Parathyroid adenoma (tissue), 2 donors: ENCODE results near the gene ARL2BP.
A peak's percentile ranks its signal among the peaks of the same experiment; 100 is the strongest.
"Not testable (repeated sequence)": the region's sequence is repeated elsewhere in the genome, so short reads cannot be mapped to it uniquely, and the experiment has no call there.

ENCODE experiments used
- H2AFZ ChIP-seq: fragments of 300-600 bp; sonication (generic); one replicate; pipeline ENCODE4 v1.7.0; 2017; ENCODE audit warnings: antibody characterized with exemption, mild to moderate bottlenecking
- H3K27ac ChIP-seq: fragments of 300-600 bp; sonication (generic); one replicate; pipeline ENCODE4 v1.7.0; 2017
- H3K27me3 ChIP-seq: fragments of 300-600 bp; sonication (generic); one replicate; pipeline ENCODE4 v1.7.0; 2017; ENCODE audit warnings: low read length; ENCODE audit not compliant: control insufficient read depth, insufficient read depth
- H3K36me3 ChIP-seq: fragments of 300-600 bp; sonication (generic); one replicate; pipeline ENCODE4 v1.7.0; 2017; ENCODE audit warnings: low read length; ENCODE audit not compliant: control insufficient read depth, insufficient read depth
- H3K4me1 ChIP-seq: fragments of 300-600 bp; sonication (generic); one replicate; pipeline ENCODE4 v1.7.0; 2017; ENCODE audit warnings: control low read depth
- H3K4me2 ChIP-seq: fragments of 300-600 bp; sonication (generic); one replicate; pipeline ENCODE4 v1.7.0; 2017; ENCODE audit warnings: low read length
- H3K4me3 ChIP-seq: fragments of 300-600 bp; sonication (generic); one replicate; pipeline ENCODE4 v1.7.0; 2017; ENCODE audit warnings: low read depth, low read length
- H3K79me2 ChIP-seq: fragments of 300-600 bp; sonication (generic); one replicate; pipeline ENCODE4 v1.7.0; 2017; ENCODE audit warnings: control low read depth
- H3K9ac ChIP-seq: fragments of 300-600 bp; sonication (generic); one replicate; pipeline ENCODE4 v1.7.0; 2017; ENCODE audit warnings: mild to moderate bottlenecking
- H3K9me3 ChIP-seq: fragments of 300-600 bp; sonication (generic); one replicate; pipeline ENCODE4 v1.7.0; 2017; ENCODE audit warnings: low read length; ENCODE audit not compliant: control insufficient read depth
- TF ChIP-seq, protein P1 (sequence below): fragments of 300-600 bp; sonication (generic); IDR thresholded peaks from one replicate; pipeline ENCODE4 v1.7.0; 2017; ENCODE audit warnings: antibody characterized with exemption, mild to moderate bottlenecking
- donor health status: primary hyperparathyroidism.

ARL2BP gene

DNA sequence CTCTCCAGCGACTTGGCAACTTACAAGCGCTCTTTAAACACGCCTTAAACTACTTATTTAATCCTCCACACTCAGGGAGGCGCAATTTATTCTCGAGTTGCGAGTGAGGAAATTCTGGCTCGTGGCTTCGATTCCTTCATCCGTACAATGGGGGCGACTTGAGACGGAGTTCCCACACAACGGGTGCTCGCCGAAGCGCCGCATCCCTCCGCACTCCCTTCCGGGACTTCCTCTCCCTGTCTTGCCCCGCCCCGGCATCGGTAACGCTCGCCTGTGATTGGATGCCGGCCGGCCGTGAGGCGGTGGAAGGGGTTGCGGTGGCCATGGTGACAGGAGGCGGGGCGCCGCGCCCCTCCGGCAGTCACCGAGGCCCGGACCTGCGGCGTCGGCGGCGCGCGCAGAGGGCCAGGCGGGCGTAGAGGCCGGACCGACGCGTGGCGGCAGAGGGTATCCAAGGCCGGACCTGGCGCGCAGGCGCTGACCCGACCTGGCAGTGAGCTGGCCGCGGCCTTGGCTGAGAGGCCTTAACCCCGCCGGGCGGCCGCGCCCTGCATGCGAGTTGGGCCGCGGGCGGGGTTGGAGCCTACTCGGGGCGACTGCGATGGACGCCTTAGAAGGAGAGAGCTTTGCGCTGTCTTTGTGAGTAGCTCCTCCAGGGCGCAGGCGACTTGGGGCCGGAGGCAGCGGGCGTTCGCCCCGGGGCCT lies at the start of gene ARL2BP:
Gene ARL2BP, plus strand, starts transcription at position 493 of the 705 bp plus-strand sequence. Its CDS starts 109 bp downstream, at position 602.
- Histone ChIP-seq H3K4me1 (peaks cover 7% of the 10 kb centered on the region), H3K4me3 (peak within 1 kb of the TSS; percentile 84), H3K9ac (peak within 1 kb of the TSS; percentile 95), H2AFZ (peak within 1 kb of the TSS; percentile 97), H3K79me2 (no peaks in the 10 kb centered on the region), H3K27me3 (no peaks in the 10 kb centered on the region), H3K36me3 (no peaks in the 10 kb centered on the region), H3K9me3 (no peaks in the 10 kb centered on the region), H3K4me2 (peak within 1 kb of the TSS; percentile 92), H3K27ac (peak within 1 kb of the TSS; percentile 92)
- TF ChIP-seq, protein P1, sequence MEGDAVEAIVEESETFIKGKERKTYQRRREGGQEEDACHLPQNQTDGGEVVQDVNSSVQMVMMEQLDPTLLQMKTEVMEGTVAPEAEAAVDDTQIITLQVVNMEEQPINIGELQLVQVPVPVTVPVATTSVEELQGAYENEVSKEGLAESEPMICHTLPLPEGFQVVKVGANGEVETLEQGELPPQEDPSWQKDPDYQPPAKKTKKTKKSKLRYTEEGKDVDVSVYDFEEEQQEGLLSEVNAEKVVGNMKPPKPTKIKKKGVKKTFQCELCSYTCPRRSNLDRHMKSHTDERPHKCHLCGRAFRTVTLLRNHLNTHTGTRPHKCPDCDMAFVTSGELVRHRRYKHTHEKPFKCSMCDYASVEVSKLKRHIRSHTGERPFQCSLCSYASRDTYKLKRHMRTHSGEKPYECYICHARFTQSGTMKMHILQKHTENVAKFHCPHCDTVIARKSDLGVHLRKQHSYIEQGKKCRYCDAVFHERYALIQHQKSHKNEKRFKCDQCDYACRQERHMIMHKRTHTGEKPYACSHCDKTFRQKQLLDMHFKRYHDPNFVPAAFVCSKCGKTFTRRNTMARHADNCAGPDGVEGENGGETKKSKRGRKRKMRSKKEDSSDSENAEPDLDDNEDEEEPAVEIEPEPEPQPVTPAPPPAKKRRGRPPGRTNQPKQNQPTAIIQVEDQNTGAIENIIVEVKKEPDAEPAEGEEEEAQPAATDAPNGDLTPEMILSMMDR: no peak

GRCh38 chr16:57196286-57196685 lies 48.8 kb upstream of the ARL2BP start:
- Histone ChIP-seq H3K4me2 (no peak overlapping the region), H3K27ac (no peak overlapping the region)

DNA sequence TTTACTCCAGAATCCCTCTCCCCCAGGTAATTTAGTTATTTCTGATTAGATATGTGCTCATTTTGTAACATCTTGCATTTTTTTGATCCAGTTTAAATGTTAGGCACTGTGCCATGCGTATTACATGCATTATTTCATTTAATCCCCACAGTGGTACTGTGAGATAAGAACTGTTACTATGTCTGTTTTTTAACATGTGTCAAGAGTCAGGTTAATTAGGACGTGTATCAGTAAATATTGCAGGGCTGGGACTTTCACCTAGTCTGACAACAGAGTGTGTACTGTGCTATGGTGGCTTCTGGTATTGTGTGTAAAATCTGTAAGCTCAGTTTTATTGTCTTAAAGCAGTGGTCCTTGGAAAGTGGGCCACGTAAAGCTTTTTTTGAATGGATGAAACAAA lies 48.3 kb upstream of the ARL2BP start:
- H3K79me2 ChIP-seq: peaks cover 29% of the 10 kb centered on the region
- no peak overlapping the region for H3K4me2 ChIP-seq
- no peak overlapping the region for H3K27ac ChIP-seq
- no peaks in the 10 kb centered on the region for H3K4me1 ChIP-seq
- no peak overlapping the region for H3K4me3 ChIP-seq
- H3K9ac ChIP-seq: no peak overlapping the region
- H2AFZ ChIP-seq: no peak overlapping the region
- no peaks in the 10 kb centered on the region for H3K27me3 ChIP-seq
- no peaks in the 10 kb centered on the region for H3K36me3 ChIP-seq
- H3K9me3 ChIP-seq: no peaks in the 10 kb centered on the region
- TF ChIP-seq, protein P1: no peak

More at GRCh38 chr16:57196286-57196685, 48.8 kb upstream of the ARL2BP start:
- Histone ChIP-seq H2AFZ (no peak overlapping the region), H3K36me3 (no peaks in the 10 kb centered on the region), H3K27me3 (no peaks in the 10 kb centered on the region), H3K4me3 (no peak overlapping the region), H3K79me2 (peaks cover 30% of the 10 kb centered on the region), H3K9ac (no peak overlapping the region), H3K9me3 (no peaks in the 10 kb centered on the region), H3K4me1 (no peaks in the 10 kb centered on the region)
- TF ChIP-seq, protein P1: no peak

- H2AFZ ChIP-seq, H3K27me3 ChIP-seq, H3K4me3 ChIP-seq, H3K36me3 ChIP-seq, H3K4me2 ChIP-seq, H3K27ac ChIP-seq, H3K9me3 ChIP-seq, H3K9ac ChIP-seq, H3K4me1 ChIP-seq: not testable (repeated sequence)
- peaks cover 18% of the 10 kb centered on the region for H3K79me2 ChIP-seq
Observed at GRCh38 chr16:57200321-57200720, 44.7 kb upstream of the ARL2BP start.

DNA sequence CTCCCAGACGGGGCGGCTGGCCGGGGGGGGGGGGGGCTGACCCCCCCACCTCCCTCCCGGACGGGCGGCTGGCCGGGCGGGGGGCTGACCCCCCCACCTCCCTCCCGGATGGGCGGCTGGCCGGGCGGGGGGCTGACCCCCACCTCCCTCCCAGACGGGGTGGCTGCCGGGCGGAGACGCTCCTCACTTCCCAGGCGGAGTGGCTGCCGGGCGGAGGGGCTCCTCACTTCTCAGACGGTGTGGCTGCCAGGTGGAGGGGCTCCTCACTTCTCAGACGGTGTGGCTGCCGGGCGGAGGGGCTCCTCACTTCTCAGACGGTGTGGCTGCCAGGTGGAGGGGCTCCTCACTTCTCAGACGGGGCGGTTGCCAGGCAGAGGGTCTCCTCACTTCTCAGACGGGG lies 44.1 kb upstream of the ARL2BP start:
- not testable (repeated sequence) for H3K36me3 ChIP-seq, H3K4me2 ChIP-seq, H3K9me3 ChIP-seq, H3K9ac ChIP-seq, H3K27ac ChIP-seq, H3K4me3 ChIP-seq, H2AFZ ChIP-seq, H3K27me3 ChIP-seq, H3K4me1 ChIP-seq
- peaks cover 18% of the 10 kb centered on the region for H3K79me2 ChIP-seq
